GM11168 (cell line): ENCODE data around the gene CFAP65.

Source experiments
- in situ Hi-C: fragments of 300-500 bp; cut with MboI; formaldehyde crosslinking; loops from one replicate; pipeline ENCODE4 v1.12.0; 2022; ENCODE audit warnings: low sequenced_read_pairs; ENCODE audit not compliant: unreplicated experiment

The CFAP65 gene

GRCh38 chr2:218957671-218958070, 83.6 kb downstream of the CFAP65 start:
- in situ Hi-C loops, result no loop called here

GRCh38 chr2:218956039-218956438, 85.3 kb downstream of the CFAP65 start:
- in situ Hi-C loops, result no loop called here

GRCh38 chr2:218954541-218955300, 86.6 kb downstream of the CFAP65 start:
- in situ Hi-C loops, result no loop called here

DNA sequence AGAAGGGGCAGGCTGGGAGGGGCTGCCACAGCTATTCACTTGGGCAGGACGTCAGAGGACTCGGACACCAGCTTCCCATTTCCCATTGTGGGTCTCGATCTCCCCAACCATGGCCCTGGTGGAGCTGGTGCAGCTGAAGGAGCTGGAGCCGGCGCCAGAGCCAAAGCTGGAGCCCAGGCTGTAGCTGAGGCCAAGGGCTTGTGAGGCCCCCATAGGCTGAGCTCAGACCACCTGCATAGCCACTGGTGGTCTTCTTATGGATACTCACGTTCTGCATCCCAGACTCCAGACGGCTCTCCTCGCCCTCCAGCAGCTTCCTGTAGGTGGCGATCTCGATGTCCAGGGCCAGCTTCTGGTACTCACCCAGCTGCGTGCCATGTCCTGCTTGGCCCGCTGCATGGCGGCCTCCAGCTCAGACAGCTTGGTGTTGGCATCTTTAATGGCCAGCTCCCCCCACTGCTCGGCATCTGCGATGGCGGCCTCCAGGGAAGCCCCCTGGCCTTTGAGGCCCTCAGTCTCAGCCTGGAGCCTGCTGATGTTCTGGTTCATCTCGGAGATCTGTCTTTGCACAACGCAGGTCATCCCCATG, 87.9 kb downstream of the CFAP65 start:
- in situ Hi-C loops, result no loop called here
